BLaER1 (cell line): ENCODE results near the gene PDE7B.

Experiments used
- H3K27ac ChIP-seq: shearing (Covaris generic); formaldehyde crosslinking; 2 replicates; pipeline ENCODE4 v1.8.1; 2022
- H3K27me3 ChIP-seq: shearing (Covaris generic); formaldehyde crosslinking; 2 replicates; pipeline ENCODE4 v1.8.1; 2022
- H3K36me3 ChIP-seq: shearing (Covaris generic); formaldehyde crosslinking; 2 replicates; pipeline ENCODE4 v1.8.1; 2022
- H3K4me1 ChIP-seq: shearing (Covaris generic); formaldehyde crosslinking; 2 replicates; pipeline ENCODE4 v1.8.1; 2022
- H3K4me2 ChIP-seq: shearing (Covaris generic); formaldehyde crosslinking; 2 replicates; pipeline ENCODE4 v1.8.1; 2022
- H3K4me3 ChIP-seq: shearing (Covaris generic); formaldehyde crosslinking; 2 replicates; pipeline ENCODE4 v1.8.1; 2022
- H3K9ac ChIP-seq: shearing (Covaris generic); formaldehyde crosslinking; 2 replicates; pipeline ENCODE4 v1.8.1; 2022
- H3K9me3 ChIP-seq: shearing (Covaris generic); formaldehyde crosslinking; 2 replicates; pipeline ENCODE4 v1.8.1; 2022
- H4K20me1 ChIP-seq: shearing (Covaris generic); formaldehyde crosslinking; 2 replicates; pipeline ENCODE4 v1.8.1; 2022
- Cebpa-rat ChIP-seq: shearing (Covaris generic); IDR thresholded peaks from 2 replicates; pipeline ENCODE4 v1.8.1; 2022

Gene PDE7B

GRCh38 chr6:135992739-135993138 is 141.2 kb downstream of the PDE7B start:
- no peaks in the 10 kb centered on the region for H3K4me1 ChIP-seq
- H3K9me3 ChIP-seq, result no peaks in the 10 kb centered on the region
- no peaks in the 10 kb centered on the region for H3K36me3 ChIP-seq
- TF ChIP-seq Cebpa-rat, result no peak
- H3K27me3 ChIP-seq, result no peaks in the 10 kb centered on the region
- no peak overlapping the region for H3K4me3 ChIP-seq
- H4K20me1 ChIP-seq, result no peaks in the 10 kb centered on the region
- no peak overlapping the region for H3K9ac ChIP-seq
- no peak overlapping the region for H3K4me2 ChIP-seq
- H3K27ac ChIP-seq, result no peak overlapping the region

- Histone ChIP-seq H3K4me1 (no peaks in the 10 kb centered on the region), H3K9me3 (no peaks in the 10 kb centered on the region), H3K9ac (no peak overlapping the region), H3K27ac (no peak overlapping the region), H4K20me1 (no peaks in the 10 kb centered on the region), H3K36me3 (no peaks in the 10 kb centered on the region), H3K27me3 (no peaks in the 10 kb centered on the region), H3K4me2 (no peak overlapping the region), H3K4me3 (no peak overlapping the region)
- TF ChIP-seq Cebpa-rat, result no peak
These were observed 141.9 kb downstream of the PDE7B start for GRCh38 chr6:135993361-135993760.

GRCh38 chr6:135994857-135995544 is 143.5 kb downstream of the PDE7B start:
- no peaks in the 10 kb centered on the region for H3K4me1 ChIP-seq
- no peak for TF ChIP-seq Cebpa-rat
- H3K36me3 ChIP-seq, result no peaks in the 10 kb centered on the region
- H3K9me3 ChIP-seq, result peaks cover 7% of the 10 kb centered on the region; the same call in 1 of the 2 replicates
- H3K4me2 ChIP-seq, result no peak overlapping the region
- H4K20me1 ChIP-seq, result no peaks in the 10 kb centered on the region
- no peak overlapping the region for H3K9ac ChIP-seq
- H3K27ac ChIP-seq, result no peak overlapping the region
- H3K27me3 ChIP-seq, result no peaks in the 10 kb centered on the region
- no peak overlapping the region for H3K4me3 ChIP-seq

GRCh38 chr6:135995545-135995898 is 144.0 kb downstream of the PDE7B start:
- H3K4me2 ChIP-seq, result no peak overlapping the region
- H3K27ac ChIP-seq, result no peak overlapping the region
- no peaks in the 10 kb centered on the region for H3K27me3 ChIP-seq
- no peaks in the 10 kb centered on the region for H4K20me1 ChIP-seq
- H3K4me1 ChIP-seq, result no peaks in the 10 kb centered on the region
- H3K9me3 ChIP-seq, result peaks cover 12% of the 10 kb centered on the region
- no peaks in the 10 kb centered on the region for H3K36me3 ChIP-seq
- TF ChIP-seq Cebpa-rat, result no peak
- H3K9ac ChIP-seq, result no peak overlapping the region
- no peak overlapping the region for H3K4me3 ChIP-seq

GRCh38 chr6:135996668-135997067 is 145.2 kb downstream of the PDE7B start:
- Histone ChIP-seq H3K4me3 (no peak overlapping the region), H3K9ac (no peak overlapping the region), H3K36me3 (no peaks in the 10 kb centered on the region), H4K20me1 (no peaks in the 10 kb centered on the region), H3K4me1 (no peaks in the 10 kb centered on the region), H3K27ac (no peak overlapping the region), H3K4me2 (no peak overlapping the region), H3K9me3 (peaks cover 15% of the 10 kb centered on the region), H3K27me3 (no peaks in the 10 kb centered on the region)
- no peak for TF ChIP-seq Cebpa-rat

- no peak for TF ChIP-seq Cebpa-rat
- Histone ChIP-seq H4K20me1 (no peaks in the 10 kb centered on the region), H3K4me1 (no peaks in the 10 kb centered on the region), H3K36me3 (no peaks in the 10 kb centered on the region), H3K9me3 (peaks cover 15% of the 10 kb centered on the region), H3K4me3 (no peak overlapping the region), H3K4me2 (no peak overlapping the region), H3K27ac (no peak overlapping the region), H3K9ac (no peak overlapping the region), H3K27me3 (no peaks in the 10 kb centered on the region)
These were observed 147.9 kb downstream of the PDE7B start for GRCh38 chr6:135999393-135999792.

GRCh38 chr6:136007345-136007744 is 155.8 kb downstream of the PDE7B start:
- no peak overlapping the region for H3K4me2 ChIP-seq
- H3K9ac ChIP-seq, result no peak overlapping the region
- peaks cover 11% of the 10 kb centered on the region for H3K9me3 ChIP-seq
- no peak for TF ChIP-seq Cebpa-rat
- no peaks in the 10 kb centered on the region for H3K27me3 ChIP-seq
- H3K4me1 ChIP-seq, result no peaks in the 10 kb centered on the region
- no peak overlapping the region for H3K4me3 ChIP-seq
- no peaks in the 10 kb centered on the region for H4K20me1 ChIP-seq
- no peaks in the 10 kb centered on the region for H3K36me3 ChIP-seq
- H3K27ac ChIP-seq, result no peak overlapping the region

- Histone ChIP-seq H3K9ac (no peak overlapping the region), H3K4me2 (no peak overlapping the region), H3K4me3 (no peak overlapping the region), H3K27ac (no peak overlapping the region), H3K27me3 (no peaks in the 10 kb centered on the region), H3K4me1 (no peaks in the 10 kb centered on the region), H3K36me3 (no peaks in the 10 kb centered on the region), H4K20me1 (no peaks in the 10 kb centered on the region), H3K9me3 (peaks cover 9% of the 10 kb centered on the region)
- no peak for TF ChIP-seq Cebpa-rat
These were observed 160.0 kb downstream of the PDE7B start for GRCh38 chr6:136011475-136011874.

GRCh38 chr6:136012198-136012887 is 160.8 kb downstream of the PDE7B start:
- TF ChIP-seq Cebpa-rat, result no peak
- Histone ChIP-seq H3K4me1 (no peaks in the 10 kb centered on the region), H3K9me3 (peaks cover 2% of the 10 kb centered on the region; the same call in 1 of the 2 replicates), H3K9ac (no peak overlapping the region), H3K4me2 (no peak overlapping the region), H3K36me3 (no peaks in the 10 kb centered on the region), H3K4me3 (no peak overlapping the region), H4K20me1 (no peaks in the 10 kb centered on the region), H3K27me3 (no peaks in the 10 kb centered on the region), H3K27ac (no peak overlapping the region)

GRCh38 chr6:136012943-136013342 is 161.4 kb downstream of the PDE7B start:
- H3K4me1 ChIP-seq, result peaks cover under 1% of the 10 kb centered on the region; the same call in 1 of the 2 replicates

More at GRCh38 chr6:136012943-136013342, 161.4 kb downstream of the PDE7B start:
- Histone ChIP-seq H3K9me3 (no peaks in the 10 kb centered on the region), H4K20me1 (no peaks in the 10 kb centered on the region), H3K4me3 (no peak overlapping the region), H3K27me3 (no peaks in the 10 kb centered on the region), H3K9ac (no peak overlapping the region), H3K36me3 (no peaks in the 10 kb centered on the region), H3K4me2 (no peak overlapping the region), H3K27ac (no peak overlapping the region)
- TF ChIP-seq Cebpa-rat, result no peak
